GM19099 (cell line): Measurements from ENCODE around the gene IL17RC.
A peak's percentile ranks its signal among the peaks of the same experiment; 100 is the strongest.

Source experiments
- POLR2A ChIP-seq: IDR thresholded peaks from 3 replicates; pipeline ENCODE4 v1.6.1; 2011; ENCODE audit warnings: low read depth; ENCODE audit not compliant: insufficient read length; ENCODE audit errors: extremely low read depth

IL17RC gene

DNA sequence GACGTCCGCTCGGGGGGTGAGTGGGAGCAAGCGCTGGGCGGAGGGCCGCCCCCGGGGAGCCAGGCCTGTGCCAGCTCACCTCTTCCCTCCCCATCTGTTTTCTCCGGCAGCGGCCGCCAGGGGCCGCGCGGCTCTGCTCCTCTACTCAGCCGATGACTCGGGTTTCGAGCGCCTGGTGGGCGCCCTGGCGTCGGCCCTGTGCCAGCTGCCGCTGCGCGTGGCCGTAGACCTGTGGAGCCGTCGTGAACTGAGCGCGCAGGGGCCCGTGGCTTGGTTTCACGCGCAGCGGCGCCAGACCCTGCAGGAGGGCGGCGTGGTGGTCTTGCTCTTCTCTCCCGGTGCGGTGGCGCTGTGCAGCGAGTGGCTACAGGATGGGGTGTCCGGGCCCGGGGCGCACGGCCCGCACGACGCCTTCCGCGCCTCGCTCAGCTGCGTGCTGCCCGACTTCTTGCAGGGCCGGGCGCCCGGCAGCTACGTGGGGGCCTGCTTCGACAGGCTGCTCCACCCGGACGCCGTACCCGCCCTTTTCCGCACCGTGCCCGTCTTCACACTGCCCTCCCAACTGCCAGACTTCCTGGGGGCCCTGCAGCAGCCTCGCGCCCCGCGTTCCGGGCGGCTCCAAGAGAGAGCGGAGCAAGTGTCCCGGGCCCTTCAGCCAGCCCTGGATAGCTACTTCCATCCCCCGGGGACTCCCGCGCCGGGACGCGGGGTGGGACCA lies 16.1 kb downstream of the IL17RC start:
- peak; percentile 54 for TF ChIP-seq POLR2A

DNA sequence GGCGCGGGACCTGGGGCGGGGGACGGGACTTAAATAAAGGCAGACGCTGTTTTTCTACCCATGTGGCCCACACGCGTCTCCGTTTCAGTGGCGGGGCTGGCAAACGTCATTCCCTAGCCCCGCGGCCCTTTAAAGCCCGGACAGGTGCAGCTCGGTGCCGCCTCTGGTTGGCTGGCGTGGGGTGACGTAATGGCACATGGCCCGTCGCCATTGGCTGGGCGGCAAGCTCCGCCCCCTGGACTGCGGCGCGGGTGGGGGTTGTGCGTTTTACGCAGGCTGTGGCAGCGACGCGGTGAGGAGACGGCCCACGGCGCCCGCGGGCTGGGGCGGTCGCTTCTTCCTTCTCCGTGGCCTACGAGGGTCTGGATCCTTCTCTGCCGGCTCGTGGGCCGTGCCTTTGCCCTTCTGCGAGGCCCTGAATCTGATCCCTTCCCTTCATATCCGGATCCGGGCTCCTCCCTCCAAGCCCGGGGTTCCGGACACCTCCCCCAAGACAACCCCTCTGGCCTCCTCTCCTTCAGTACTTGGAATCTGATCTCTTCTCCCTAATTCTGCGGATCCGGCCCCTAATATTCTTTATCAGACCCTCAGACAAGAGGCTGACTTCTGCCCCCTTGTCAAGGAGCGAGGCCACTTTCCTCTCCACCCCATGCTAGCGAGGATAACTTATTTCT lies 16.8 kb downstream of the IL17RC start, which contains the start of gene CRELD1:
Gene CRELD1 (plus strand): TSS at position 274 of the 674 bp plus-strand sequence. CDS start 605 bp downstream, outside the sequence.
- TF ChIP-seq POLR2A = peak; percentile 69

DNA sequence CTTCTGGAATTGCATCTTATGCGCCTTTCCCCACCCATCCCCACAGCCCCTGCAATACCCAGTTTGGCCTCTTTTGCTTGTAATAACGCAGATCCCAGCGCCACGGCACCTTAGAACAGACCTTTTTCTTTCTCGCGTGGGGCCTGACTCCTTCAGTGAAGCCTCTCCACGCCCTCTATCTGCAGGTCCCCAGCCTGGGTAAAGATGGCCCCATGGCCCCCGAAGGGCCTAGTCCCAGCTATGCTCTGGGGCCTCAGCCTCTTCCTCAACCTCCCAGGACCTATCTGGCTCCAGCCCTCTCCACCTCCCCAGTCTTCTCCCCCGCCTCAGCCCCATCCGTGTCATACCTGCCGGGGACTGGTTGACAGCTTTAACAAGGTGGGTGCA lies 17.3 kb downstream of the IL17RC start:
- no peak for TF ChIP-seq POLR2A

DNA sequence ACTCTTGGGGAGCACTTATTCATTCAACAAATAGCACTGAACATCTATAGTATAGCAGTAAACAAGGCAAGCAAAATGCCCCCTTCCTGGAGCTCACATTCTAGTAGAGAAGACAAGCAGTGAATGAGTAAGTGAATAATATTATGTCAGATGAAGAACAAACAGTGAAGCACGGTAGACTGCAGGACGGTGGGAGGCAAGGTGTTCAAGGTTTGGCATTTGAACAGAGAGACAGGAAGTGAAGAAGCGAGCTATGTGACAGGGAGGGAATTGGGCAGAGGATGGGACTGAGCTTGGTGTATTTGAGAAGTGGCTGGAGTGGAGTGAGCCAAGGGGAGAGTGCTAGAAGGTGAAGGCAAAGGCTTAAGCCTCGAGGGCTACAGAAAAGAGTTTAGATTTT lies 18.1 kb downstream of the IL17RC start:
- TF ChIP-seq POLR2A = no peak

DNA sequence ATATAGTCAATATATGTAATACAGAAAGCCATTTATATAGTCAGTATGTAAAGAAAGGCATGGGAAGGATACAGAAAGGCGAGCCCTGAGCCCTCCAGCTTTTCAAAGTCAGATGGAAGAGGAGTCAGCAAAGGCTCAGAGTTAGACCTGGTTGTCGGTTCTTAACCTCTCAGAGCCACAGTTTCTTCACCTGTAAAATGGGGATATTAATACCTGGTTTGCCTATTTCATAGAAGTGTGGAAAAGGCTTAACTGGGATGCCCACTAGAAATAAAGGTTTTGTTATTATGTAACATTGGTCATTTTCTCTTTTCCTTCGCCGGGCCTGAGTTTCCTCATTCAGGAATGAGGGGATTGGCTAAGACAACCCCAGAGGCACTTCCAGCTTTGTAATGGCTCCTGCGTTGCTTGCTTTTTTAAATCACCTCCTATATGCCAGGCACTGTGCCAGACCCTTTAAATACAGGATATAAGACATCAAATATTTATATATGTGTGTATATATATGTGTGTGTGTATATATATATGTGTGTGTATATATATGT lies 19.1 kb downstream of the IL17RC start:
- TF ChIP-seq POLR2A = no peak

DNA sequence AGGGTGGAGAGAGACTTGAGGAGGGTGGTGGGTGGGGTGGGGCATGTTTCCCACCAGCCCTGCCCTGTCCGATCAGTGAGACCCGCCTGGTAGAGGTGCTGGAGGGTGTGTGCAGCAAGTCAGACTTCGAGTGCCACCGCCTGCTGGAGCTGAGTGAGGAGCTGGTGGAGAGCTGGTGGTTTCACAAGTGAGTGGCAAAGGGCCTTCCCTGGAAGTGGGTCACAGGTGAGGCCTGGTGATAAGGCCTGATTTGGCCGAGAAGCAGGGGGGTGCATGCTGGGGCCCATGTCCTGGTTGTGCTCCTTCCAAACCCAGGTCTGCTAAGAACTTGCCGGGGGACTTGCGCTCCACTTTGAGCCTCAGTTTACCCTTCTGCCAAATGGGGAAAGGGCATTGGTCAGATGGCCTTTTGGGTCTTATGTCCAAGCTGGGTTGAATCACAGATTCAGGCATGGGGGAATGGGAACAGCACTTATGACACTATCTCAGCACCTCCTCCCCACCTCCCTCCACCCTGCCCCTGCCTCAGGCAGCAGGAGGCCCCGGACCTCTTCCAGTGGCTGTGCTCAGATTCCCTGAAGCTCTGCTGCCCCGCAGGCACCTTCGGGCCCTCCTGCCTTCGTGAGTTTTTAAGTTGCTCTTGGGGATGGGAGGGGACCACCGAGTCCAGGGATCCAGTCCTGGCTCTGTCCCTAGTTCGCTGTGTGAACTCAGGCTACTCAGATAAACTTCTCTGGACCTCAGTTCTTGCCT lies 20.8 kb downstream of the IL17RC start:
- no peak for TF ChIP-seq POLR2A

DNA sequence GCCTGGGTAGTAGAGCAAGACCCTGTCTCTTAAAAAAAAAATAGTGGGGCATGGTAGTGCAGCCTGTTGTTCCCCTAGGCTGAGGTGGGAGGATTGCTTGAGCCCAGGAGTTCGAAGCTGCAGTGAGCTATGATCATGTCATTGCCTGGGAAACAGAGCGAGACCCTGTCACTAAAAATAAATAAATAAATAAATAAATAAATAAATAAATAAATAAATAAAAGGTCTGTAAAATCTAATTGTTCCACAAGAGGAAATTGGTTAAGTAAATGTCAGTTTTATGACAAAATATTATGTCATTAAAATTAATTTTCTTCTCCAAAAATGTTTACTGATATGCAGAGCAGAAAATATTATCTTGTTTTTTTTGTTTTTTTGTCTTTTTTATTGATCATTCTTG lies 22.1 kb downstream of the IL17RC start:
- TF ChIP-seq POLR2A = no peak

DNA sequence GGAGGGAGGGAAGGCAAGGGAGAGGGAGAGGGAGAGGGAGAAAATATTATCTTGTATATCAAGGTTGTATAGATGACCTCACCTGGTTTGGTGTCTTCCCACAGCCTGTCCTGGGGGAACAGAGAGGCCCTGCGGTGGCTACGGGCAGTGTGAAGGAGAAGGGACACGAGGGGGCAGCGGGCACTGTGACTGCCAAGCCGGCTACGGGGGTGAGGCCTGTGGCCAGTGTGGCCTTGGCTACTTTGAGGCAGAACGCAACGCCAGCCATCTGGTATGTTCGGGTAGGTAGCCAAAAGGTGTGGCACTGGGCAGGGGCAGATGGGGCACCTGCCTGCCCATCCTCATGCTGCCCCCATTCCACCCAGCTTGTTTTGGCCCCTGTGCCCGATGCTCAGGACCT lies 23.8 kb downstream of the IL17RC start:
- no peak for TF ChIP-seq POLR2A

DNA sequence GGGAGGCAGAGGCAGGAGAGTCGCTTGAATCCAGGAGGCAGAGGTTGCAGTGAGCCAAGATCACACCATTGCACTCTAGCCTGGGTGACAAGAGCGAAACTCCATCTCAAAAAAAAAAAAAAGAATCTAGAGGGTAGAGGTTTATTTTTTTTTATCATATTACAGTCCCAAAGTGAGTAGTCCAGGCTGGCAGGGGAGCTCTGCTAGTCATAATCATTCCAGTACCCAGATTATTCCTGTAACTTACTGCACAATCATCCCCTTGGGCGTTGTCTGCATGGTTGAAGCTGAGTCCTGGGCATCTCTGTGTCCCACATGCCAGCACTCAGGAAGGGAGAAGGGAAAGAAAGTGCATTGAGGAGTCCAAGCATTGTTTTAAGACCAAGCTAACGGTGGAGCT lies 25.3 kb downstream of the IL17RC start:
- TF ChIP-seq POLR2A = no peak

DNA sequence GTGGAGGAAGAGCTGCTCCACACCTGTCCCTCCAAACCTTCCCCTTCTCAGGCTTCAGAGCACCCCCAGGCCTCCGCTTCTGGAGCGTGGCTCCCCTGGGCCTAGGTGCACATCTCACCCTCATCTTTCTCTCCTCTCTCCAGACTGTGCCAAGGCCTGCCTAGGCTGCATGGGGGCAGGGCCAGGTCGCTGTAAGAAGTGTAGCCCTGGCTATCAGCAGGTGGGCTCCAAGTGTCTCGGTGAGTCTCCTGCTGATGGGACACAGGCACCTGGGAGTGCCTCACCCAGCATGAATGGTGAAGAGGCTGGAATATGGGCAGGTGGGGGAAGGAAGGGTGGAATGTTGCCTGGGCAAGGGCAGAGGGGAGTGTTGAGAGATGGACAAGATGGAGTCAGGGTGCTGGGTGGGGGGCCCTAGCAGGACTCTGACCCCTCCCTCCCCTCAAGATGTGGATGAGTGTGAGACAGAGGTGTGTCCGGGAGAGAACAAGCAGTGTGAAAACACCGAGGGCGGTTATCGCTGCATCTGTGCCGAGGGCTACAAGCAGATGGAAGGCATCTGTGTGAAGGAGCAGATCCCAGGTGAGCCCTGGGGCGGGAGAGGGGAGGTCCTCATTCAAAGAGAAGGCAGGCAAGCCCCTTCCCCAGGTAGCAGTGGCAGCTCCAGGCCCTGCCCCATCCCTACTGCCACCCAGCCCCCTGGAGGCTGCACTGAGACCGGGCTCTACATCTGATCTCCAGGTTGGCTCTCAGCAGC lies 26.2 kb downstream of the IL17RC start:
- no peak for TF ChIP-seq POLR2A

DNA sequence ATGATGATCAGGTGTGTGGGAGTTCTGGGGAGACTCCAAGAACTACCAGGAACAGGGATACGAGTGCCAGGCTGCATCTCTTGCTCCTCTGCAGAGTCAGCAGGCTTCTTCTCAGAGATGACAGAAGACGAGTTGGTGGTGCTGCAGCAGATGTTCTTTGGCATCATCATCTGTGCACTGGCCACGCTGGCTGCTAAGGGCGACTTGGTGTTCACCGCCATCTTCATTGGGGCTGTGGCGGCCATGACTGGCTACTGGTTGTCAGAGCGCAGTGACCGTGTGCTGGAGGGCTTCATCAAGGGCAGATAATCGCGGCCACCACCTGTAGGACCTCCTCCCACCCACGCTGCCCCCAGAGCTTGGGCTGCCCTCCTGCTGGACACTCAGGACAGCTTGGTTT lies 27.4 kb downstream of the IL17RC start:
- no peak for TF ChIP-seq POLR2A

DNA sequence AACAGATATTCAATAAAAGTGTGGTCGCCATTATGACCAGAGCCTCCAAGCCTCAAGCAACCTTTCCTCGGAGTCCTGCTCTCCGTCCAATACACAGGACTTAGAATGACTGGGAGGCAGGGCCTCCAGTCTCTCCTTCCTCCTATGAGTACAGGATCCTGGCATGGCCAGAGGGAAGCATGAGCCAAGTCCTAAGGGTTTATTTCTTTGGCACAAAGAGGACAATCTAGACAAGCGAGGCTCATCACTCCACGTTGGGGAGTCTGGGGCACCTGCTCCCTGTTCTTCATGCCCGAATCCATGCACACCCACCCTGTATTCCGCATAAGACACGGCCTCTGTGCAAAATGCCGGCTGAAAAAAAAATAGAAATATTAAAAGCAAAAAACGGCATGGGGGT lies 28.5 kb downstream of the IL17RC start:
- TF ChIP-seq POLR2A = no peak

DNA sequence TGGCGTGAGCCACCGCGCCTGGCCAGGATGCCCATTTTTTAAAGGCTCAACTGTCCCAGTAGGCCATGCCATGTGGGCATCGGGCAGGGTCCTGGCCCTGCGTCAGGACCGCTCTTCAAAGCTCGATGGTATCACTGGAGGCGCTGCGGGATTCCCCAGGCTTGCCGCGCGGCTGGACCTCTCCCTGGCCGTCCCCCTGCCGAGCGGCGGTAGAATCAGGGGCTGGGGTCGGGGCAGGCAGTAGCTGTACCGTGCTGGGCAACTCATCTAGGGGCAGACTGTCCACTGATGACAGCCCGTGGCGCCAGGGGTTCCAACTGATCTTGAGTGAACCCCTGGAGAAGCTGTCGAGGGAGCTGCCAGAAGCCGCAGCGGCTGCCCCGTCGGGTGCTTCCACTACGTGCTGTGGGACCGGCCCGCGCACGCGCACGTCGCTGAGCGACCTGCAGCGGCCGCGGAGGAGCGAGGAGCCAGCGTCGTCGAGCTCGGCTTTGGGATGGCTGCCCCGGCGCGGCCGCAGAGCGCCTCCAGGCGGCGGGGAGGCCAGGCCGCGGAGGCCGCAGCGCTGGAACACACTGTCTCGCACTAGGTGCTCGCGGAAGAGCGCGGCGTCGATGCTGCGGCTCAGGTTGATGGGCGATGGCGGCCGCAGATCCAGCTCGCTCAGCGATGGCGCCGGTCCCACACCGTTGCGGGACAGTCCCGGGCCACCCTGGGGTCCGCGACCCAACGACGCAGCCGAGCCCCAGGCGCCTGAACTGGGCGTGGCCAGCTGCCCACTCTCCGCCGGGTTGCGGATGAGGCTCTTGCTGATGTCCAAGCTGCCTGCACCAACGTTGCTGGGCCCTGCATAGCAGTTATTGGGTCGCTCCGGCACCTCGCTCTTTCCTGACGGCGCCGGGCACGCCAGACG lies 29.5 kb downstream of the IL17RC start:
- no peak for TF ChIP-seq POLR2A
